K562 (cell line): ENCODE results near the gene PIK3AP1. TPM values are rescaled to one million over a fixed set of nuclear protein-coding genes. Genes with fewer than 3 reads are reported as not detected.
A peak's percentile ranks its signal among the peaks of the same experiment; 100 is the strongest.

Experiments
- ARID1B ChIP-seq: fragments of 450-650 bp; IDR thresholded peaks from 2 replicates; pipeline ENCODE4 v1.6.1; 2016; ENCODE audit warnings: antibody characterized with exemption, mild to moderate bottlenecking, inconsistent platforms
- CHD2 ChIP-seq: IDR thresholded peaks from 2 replicates; pipeline ENCODE4 v1.6.1; 2011; ENCODE audit warnings: low read depth, low read length
- COPS2 ChIP-seq: fragments of 450-650 bp; conservative IDR thresholded peaks from 2 replicates; pipeline ENCODE4 v1.6.1; 2016; ENCODE audit warnings: mild to moderate bottlenecking, moderate library complexity
- EWSR1 ChIP-seq: fragments of 450-650 bp; IDR thresholded peaks from 2 replicates; pipeline ENCODE4 v1.6.1; 2018; ENCODE audit warnings: borderline replicate concordance, mild to moderate bottlenecking, low read depth, moderate library complexity; ENCODE audit not compliant: partially characterized antibody
- FOXJ3 ChIP-seq: sonication (generic); formaldehyde crosslinking; IDR thresholded peaks from 2 replicates; pipeline ENCODE4 v1.4.0; 2020; ENCODE audit warnings: mild to moderate bottlenecking, missing genetic modification reagents
- GATA2 ChIP-seq: sonication (generic); formaldehyde crosslinking; IDR thresholded peaks from 2 replicates; pipeline ENCODE4 v1.4.0; 2020; ENCODE audit warnings: mild to moderate bottlenecking, missing genetic modification reagents
- HDAC6 ChIP-seq: IDR thresholded peaks from 2 replicates; pipeline ENCODE4 v1.6.1; 2012; ENCODE audit warnings: low read depth, mild to moderate bottlenecking, control low read depth, inconsistent platforms, low read length, moderate library complexity
- HDGF ChIP-seq: fragments of 450-650 bp; IDR thresholded peaks from 2 replicates; pipeline ENCODE4 v1.6.1; 2016
- HMG20B ChIP-seq: fragments of 250-450 bp; sonication (Bioruptor Pico); IDR thresholded peaks from 2 replicates; pipeline ENCODE4 v1.5.0; 2021; ENCODE audit warnings: mild to moderate bottlenecking
- HNRNPLL ChIP-seq: fragments of 200-400 bp; formaldehyde crosslinking; IDR thresholded peaks from 2 replicates; pipeline ENCODE4 v1.6.1; 2017; ENCODE audit warnings: low read length, low read depth, mild to moderate bottlenecking; ENCODE audit not compliant: poor library complexity, severe bottlenecking
- HNRNPUL1 ChIP-seq: fragments of 200-400 bp; formaldehyde crosslinking; IDR thresholded peaks from 2 replicates; pipeline ENCODE4 v1.6.1; 2017; ENCODE audit warnings: low read length
- KDM1A ChIP-seq, 2 experiments: fragments of 450-650 bp; IDR thresholded peaks; 2 replicates each; pipeline ENCODE4 v1.6.1; 2016; ENCODE audit warnings: mild to moderate bottlenecking in 2 of 2
- KLF6 ChIP-seq: fragments of 250-450 bp; sonication (Bioruptor Pico); IDR thresholded peaks from 2 replicates; pipeline ENCODE4 v1.4.0; 2020; ENCODE audit warnings: mild to moderate bottlenecking, moderate library complexity, borderline replicate concordance
- LCOR ChIP-seq: sonication (generic); formaldehyde crosslinking; IDR thresholded peaks from 2 replicates; pipeline ENCODE4 v1.8.0; 2022; ENCODE audit warnings: mild to moderate bottlenecking, missing genetic modification reagents
- NFE2 ChIP-seq: IDR thresholded peaks from 2 replicates; pipeline ENCODE4 v1.6.1; 2014; ENCODE audit warnings: antibody characterized with exemption, low read depth
- NFXL1 ChIP-seq: fragments of 450-650 bp; formaldehyde crosslinking; IDR thresholded peaks from 2 replicates; pipeline ENCODE4 v1.4.0; 2021; ENCODE audit warnings: mild to moderate bottlenecking
- PHF8 ChIP-seq: fragments of 200-600 bp; sonication (generic); IDR thresholded peaks from 2 replicates; pipeline ENCODE4 v1.6.1; 2012; ENCODE audit warnings: mixed run types, mild to moderate bottlenecking, inconsistent platforms, low read length, moderate library complexity, borderline replicate concordance
- RAD51 ChIP-seq: fragments of 450-650 bp; IDR thresholded peaks from 2 replicates; pipeline ENCODE4 v1.7.1; 2016; ENCODE audit warnings: low read depth, mild to moderate bottlenecking, borderline replicate concordance
- RFX7 ChIP-seq: fragments of 250-450 bp; sonication (Bioruptor Pico); IDR thresholded peaks from 2 replicates; pipeline ENCODE4 v1.5.1; 2021; ENCODE audit warnings: mild to moderate bottlenecking
- SNIP1 ChIP-seq: fragments of 450-650 bp; IDR thresholded peaks from 2 replicates; pipeline ENCODE4 v1.7.1; 2017; ENCODE audit warnings: low read depth, mild to moderate bottlenecking
- SREBF2 ChIP-seq: sonication (generic); formaldehyde crosslinking; IDR thresholded peaks from 2 replicates; pipeline ENCODE4 v1.4.0; 2020; ENCODE audit warnings: mild to moderate bottlenecking, missing genetic modification reagents
- STAG1 ChIP-seq: sonication (generic); formaldehyde crosslinking; IDR thresholded peaks from 2 replicates; pipeline ENCODE4 v1.5.0; 2020; ENCODE audit warnings: missing genetic modification reagents, borderline replicate concordance
- TCF7 ChIP-seq: sonication (generic); IDR thresholded peaks from 2 replicates; pipeline ENCODE4 v1.6.1; 2016; ENCODE audit warnings: antibody characterized with exemption, borderline replicate concordance
- YBX1 ChIP-seq: fragments of 450-650 bp; IDR thresholded peaks from 2 replicates; pipeline ENCODE4 v1.7.1; 2016; ENCODE audit warnings: mild to moderate bottlenecking
- ZBTB1 ChIP-seq: sonication (generic); formaldehyde crosslinking; IDR thresholded peaks from 2 replicates; pipeline ENCODE4 v1.8.1; 2023; ENCODE audit warnings: missing genetic modification reagents, low read depth, mild to moderate bottlenecking, borderline replicate concordance
- ZNF184 ChIP-seq: sonication (generic); formaldehyde crosslinking; IDR thresholded peaks from 2 replicates; pipeline ENCODE4 v1.5.0; 2020; ENCODE audit warnings: missing genetic modification reagents
- ZNF24 ChIP-seq: fragments of 450-650 bp; IDR thresholded peaks from 2 replicates; pipeline ENCODE4 v1.6.1; 2016
- ZNF280B ChIP-seq: fragments of 250-450 bp; sonication (Bioruptor Pico); IDR thresholded peaks from 2 replicates; pipeline ENCODE4 v1.5.1; 2021; ENCODE audit warnings: mild to moderate bottlenecking
- ZNF57 ChIP-seq: fragments of 450-650 bp; formaldehyde crosslinking; IDR thresholded peaks from 2 replicates; pipeline ENCODE4 v1.4.0; 2020; ENCODE audit warnings: mild to moderate bottlenecking, moderate library complexity
- ZNF695 ChIP-seq: fragments of 450-650 bp; formaldehyde crosslinking; IDR thresholded peaks from 2 replicates; pipeline ENCODE4 v1.4.0; 2020; ENCODE audit warnings: mild to moderate bottlenecking, moderate library complexity
- polyA plus RNA-seq, 8 experiments: library from polyadenylated mRNA; depleted of rRNA in 4 of 8; stranded (reverse) in 5 of 8; unstranded in 3 of 8; fragments of >200 nt; fragmentation: Nextera tagmentation in 2 of 8; fragmentation: Illumina TruSeq in 1 of 8; extraction: Ambion mirVana in 2 of 8; extraction: Trizol in 1 of 8; gene quantifications; 2 replicates each; pipeline versions ENCODE4 v1.2.1 to v1.2.3, GENCODE V29; 2011 to 2014; ENCODE audit warnings: inconsistent platforms in 1 of 8, missing spikeins in 1 of 8
- total RNA-seq, 7 experiments: library from RNA; depleted of rRNA in 6 of 7; stranded (reverse); fragments of >200 nt in 6 of 7; fragmentation: Illumina TruSeq in 2 of 7; extraction: Trizol in 2 of 7; gene quantifications; 2 replicates each; pipeline versions ENCODE4 v1.2.1 to v1.2.3, GENCODE V29; 2011 to 2021; ENCODE audit warnings: low replicate concordance in 1 of 7
- TF ChIP-seq, protein P1 (sequence below): fragments of 250-450 bp; sonication (Bioruptor Pico); IDR thresholded peaks from 2 replicates; pipeline ENCODE4 v1.8.0; 2021; ENCODE audit warnings: moderate library complexity, mild to moderate bottlenecking, inconsistent platforms

Gene PIK3AP1
- total and polyA plus RNA-seq, 9 of the 15 experiments (the other 6 are each of a cell fraction or from before 2014, with no cell fraction given), result 0.20 to 2.4 (median 1.4) TPM

DNA sequence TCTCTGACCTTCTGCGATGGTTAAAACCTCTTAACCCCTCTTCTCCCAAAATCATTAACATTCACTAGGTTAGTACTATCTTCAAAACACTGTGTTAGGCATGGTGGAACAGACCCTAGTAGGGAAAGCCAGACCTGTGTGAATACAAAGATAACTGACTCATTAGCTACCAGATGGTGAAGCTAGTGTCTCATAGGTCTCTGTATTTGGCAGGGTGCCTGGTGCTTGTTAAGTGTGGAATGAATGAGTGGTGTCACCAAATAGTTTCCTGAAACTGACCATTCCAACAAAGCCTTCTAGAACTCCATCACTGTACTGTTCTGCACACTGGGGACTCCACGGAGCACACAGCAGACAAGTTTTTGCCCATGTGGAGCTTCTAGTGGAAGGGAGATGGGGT is 105.8 kb downstream of the PIK3AP1 start (continued):
- TF ChIP-seq ARID1B (peak; percentile 67), HMG20B (no peak), YBX1 (no peak), HNRNPLL (no peak), HDAC6 (no peak), EWSR1 (no peak), SNIP1 (no peak), CHD2 (no peak), PHF8 (no peak), ZNF280B (CRISPR knock-in tag) (no peak), RFX7 (CRISPR knock-in tag) (no peak), LCOR (CRISPR knock-in tag) (no peak), RAD51 (no peak), NFXL1 (CRISPR knock-in tag) (no peak), ZNF695 (CRISPR knock-in tag) (no peak), SREBF2 (no peak), NFE2 (no peak), ZNF24 (0 out of 2 replicates have a peak, but pooled peaks have one; percentile 19), ZNF57 (CRISPR knock-in tag) (no peak), COPS2 (no peak), GATA2 (CRISPR knock-in tag) (no peak), FOXJ3 (CRISPR knock-in tag) (no peak), STAG1 (CRISPR knock-in tag) (no peak), TCF7 (no peak), KDM1A (IDR thresholded peaks at IDR 0.05) (peak in 1 of 2 experiments; percentile 22; a peak in 1 of 4 replicates), HNRNPUL1 (no peak), ZBTB1 (no peak), KLF6 (CRISPR knock-in tag) (no peak), HDGF (no peak), ZNF184 (CRISPR knock-in tag) (no peak)
- TF ChIP-seq, protein P1, sequence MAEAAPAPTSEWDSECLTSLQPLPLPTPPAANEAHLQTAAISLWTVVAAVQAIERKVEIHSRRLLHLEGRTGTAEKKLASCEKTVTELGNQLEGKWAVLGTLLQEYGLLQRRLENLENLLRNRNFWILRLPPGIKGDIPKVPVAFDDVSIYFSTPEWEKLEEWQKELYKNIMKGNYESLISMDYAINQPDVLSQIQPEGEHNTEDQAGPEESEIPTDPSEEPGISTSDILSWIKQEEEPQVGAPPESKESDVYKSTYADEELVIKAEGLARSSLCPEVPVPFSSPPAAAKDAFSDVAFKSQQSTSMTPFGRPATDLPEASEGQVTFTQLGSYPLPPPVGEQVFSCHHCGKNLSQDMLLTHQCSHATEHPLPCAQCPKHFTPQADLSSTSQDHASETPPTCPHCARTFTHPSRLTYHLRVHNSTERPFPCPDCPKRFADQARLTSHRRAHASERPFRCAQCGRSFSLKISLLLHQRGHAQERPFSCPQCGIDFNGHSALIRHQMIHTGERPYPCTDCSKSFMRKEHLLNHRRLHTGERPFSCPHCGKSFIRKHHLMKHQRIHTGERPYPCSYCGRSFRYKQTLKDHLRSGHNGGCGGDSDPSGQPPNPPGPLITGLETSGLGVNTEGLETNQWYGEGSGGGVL (CRISPR knock-in tag), result no peak
